ENCODE results near the gene RRBP1. TPM values are rescaled to one million over a fixed set of nuclear protein-coding genes. Genes with fewer than 3 reads are reported as not detected.
A peak's percentile ranks its signal among the peaks of the same experiment; 100 is the strongest.

Gene RRBP1
- total RNA-seq, 6 experiments from 2014 or later, result 273 to 331 (median 317) TPM

DNA sequence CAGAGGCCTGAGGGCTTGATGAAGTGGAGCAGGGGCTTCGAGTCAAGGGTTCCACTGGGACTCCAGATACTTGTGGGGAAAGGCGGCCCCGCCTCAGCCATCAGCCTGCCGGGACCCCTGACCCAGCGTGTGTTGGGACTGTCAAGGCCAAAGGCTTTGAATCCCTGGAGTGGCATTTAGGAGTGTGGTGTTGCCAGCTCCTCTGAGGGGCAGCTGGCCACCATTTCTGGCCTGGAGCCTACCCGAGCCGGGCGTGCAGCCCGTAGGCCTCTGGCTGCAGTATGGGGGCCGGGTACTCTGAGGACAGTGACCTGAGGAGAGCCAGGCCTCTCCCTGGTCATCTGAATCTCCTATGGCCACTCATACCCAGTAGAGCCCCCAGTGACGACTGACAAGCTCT is 40.0 kb downstream of the RRBP1 start:
- Mint-ChIP-seq H3K36me3 (ENCODE audit: low read depth) (peaks cover 7% of the 10 kb centered on the region), H3K27ac (no peak overlapping the region), H3K4me3 (no peak overlapping the region), H3K27me3 (ENCODE audit: insufficient read depth) (peaks cover 4% of the 10 kb centered on the region; the same call in 1 of the 2 replicates), H3K9me3 (no peaks in the 10 kb centered on the region), H3K4me1 (ENCODE audit: low read depth) (no peaks in the 10 kb centered on the region)
- TF ChIP-seq, protein P1, sequence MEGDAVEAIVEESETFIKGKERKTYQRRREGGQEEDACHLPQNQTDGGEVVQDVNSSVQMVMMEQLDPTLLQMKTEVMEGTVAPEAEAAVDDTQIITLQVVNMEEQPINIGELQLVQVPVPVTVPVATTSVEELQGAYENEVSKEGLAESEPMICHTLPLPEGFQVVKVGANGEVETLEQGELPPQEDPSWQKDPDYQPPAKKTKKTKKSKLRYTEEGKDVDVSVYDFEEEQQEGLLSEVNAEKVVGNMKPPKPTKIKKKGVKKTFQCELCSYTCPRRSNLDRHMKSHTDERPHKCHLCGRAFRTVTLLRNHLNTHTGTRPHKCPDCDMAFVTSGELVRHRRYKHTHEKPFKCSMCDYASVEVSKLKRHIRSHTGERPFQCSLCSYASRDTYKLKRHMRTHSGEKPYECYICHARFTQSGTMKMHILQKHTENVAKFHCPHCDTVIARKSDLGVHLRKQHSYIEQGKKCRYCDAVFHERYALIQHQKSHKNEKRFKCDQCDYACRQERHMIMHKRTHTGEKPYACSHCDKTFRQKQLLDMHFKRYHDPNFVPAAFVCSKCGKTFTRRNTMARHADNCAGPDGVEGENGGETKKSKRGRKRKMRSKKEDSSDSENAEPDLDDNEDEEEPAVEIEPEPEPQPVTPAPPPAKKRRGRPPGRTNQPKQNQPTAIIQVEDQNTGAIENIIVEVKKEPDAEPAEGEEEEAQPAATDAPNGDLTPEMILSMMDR (IDR thresholded peaks at IDR 0.05), result no peak
- DNase-seq, result no peak

DNA sequence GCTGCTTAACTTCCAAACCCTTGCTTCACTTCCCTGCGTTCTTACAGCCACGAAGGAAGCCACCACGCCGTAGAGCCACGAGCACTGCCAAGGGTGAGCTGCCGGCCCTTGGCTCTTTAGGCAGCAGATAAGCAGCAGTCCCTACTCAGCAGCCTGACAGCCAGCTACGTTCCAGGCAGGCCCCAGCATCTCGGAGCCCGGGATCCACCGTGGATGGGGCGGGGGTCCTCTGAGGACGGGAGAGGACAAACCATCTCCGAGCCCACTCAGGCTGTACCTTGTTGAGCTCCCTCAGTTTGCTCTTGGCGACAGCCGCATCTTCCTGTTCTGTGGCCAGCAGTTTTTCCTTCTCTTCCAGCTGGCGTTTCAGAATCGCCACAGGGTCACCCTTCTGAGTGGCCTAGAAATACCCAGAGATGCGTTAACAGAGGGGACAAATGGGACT is 40.5 kb downstream of the RRBP1 start:
- Mint-ChIP-seq H3K27ac (no peak overlapping the region), H3K4me1 (ENCODE audit: low read depth) (no peaks in the 10 kb centered on the region), H3K27me3 (ENCODE audit: insufficient read depth) (peaks cover 5% of the 10 kb centered on the region; the same call in 1 of the 2 replicates), H3K9me3 (no peaks in the 10 kb centered on the region), H3K4me3 (no peak overlapping the region), H3K36me3 (ENCODE audit: low read depth) (peaks cover 7% of the 10 kb centered on the region)
- TF ChIP-seq, protein P1 (IDR thresholded peaks at IDR 0.05), result no peak
- no peak for DNase-seq

DNA sequence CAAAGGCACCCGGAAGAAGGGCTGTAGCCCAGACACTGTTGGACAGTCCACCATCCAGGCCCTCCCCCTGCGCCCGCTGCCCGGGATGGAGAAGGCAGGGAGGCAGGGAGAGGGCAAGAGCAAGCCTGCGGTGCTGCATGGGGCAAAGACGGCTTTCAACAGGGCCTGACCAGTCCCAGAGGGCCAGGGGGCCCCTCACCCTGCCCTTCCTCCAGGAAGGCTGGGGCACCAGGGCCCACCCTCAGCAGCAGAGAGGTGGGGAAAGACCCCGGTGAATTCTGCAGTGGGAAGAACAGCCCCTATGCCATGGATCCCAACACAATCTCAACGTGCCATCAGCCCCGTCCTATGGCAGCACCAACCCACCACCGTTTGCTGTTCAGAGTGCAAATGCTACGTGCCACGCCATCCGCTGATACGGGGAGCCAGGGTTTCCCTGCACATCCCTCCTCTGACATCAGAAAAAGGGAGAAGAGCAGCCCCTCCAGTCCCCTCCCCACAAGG is 41.1 kb downstream of the RRBP1 start:
- Mint-ChIP-seq H3K27ac (no peak overlapping the region), H3K9me3 (no peaks in the 10 kb centered on the region), H3K4me1 (ENCODE audit: low read depth) (no peaks in the 10 kb centered on the region), H3K36me3 (ENCODE audit: low read depth) (peaks cover 12% of the 10 kb centered on the region), H3K27me3 (ENCODE audit: insufficient read depth) (peaks cover 6% of the 10 kb centered on the region), H3K4me3 (no peak overlapping the region)
- TF ChIP-seq, protein P1 (IDR thresholded peaks at IDR 0.05), result no peak
- no peak for DNase-seq

DNA sequence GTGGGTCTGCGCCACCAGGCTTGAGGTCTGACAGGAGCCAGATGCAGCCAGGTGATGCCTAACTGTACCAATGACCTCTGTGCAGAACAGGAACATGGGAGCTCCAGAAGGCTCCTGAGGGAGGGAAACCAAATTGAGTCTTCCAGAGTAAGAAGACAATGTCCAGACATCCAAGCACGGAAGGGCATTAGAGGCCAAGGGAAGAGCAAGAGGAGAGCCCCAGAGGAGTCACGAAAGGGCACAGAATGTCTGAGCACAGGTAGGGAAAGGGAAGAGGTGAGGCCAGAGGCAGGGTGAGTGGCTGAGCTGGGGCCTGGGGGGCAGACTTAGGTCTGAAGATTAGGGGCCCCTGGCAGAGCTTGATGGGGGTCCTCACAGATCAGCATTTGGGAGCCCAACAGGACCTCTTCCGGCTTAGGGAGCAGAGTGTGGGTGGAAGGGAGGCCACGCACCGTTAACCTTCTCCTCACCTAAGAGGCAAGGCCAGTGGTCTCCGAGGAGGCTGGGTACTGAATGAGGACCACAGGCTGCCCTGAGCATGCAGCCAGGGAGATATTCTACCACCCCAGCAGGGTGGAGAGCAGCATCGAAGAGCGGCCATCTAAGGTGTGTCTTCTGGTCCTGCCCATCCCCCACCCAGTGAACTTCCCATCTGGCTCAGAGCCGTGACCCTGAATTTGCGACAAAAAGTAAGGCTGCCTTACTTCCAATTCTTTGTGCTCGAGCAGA is 41.7 kb downstream of the RRBP1 start:
- H3K4me3 Mint-ChIP-seq, result no peak overlapping the region
- H3K27ac Mint-ChIP-seq, result no peak overlapping the region
- no peaks in the 10 kb centered on the region for H3K9me3 Mint-ChIP-seq
- H3K4me1 Mint-ChIP-seq (ENCODE audit: low read depth), result no peaks in the 10 kb centered on the region
- H3K27me3 Mint-ChIP-seq (ENCODE audit: insufficient read depth), result peaks cover 6% of the 10 kb centered on the region
- TF ChIP-seq, protein P1 (IDR thresholded peaks at IDR 0.05), result no peak
- no peak for DNase-seq
- peaks cover 17% of the 10 kb centered on the region for H3K36me3 Mint-ChIP-seq (ENCODE audit: low read depth)

DNA sequence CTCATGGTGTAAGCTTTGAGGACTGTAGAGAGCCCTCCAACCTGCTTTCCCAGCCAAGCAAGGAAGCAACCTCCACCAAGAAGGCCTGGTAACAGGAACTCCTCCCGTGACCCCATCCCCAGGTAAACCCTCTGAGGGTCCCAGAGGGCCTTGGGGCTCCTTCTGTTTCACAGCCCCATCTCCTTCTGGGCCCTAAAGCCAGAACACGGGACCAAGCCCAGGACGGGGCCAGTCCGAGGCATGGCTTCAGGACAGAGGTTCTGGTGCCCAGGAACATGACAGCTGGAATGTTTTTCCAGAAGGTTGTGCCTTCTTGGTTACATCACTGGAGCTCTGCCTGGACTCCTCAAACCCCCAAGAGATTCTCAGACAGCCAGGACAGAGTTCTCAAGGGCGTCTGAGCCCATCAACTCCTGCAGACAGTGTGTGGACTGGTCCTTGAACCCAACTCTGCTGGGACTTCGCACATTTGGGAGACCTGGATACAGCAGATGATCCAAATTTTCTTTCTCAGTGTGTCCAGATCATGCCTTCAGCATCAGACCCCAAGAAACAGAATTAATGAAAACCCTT is 43.1 kb downstream of the RRBP1 start:
- Mint-ChIP-seq H3K27ac (peak overlapping the region; percentile 36; the same call in 1 of the 2 replicates), H3K4me3 (no peak overlapping the region), H3K9me3 (no peaks in the 10 kb centered on the region), H3K36me3 (ENCODE audit: low read depth) (peaks cover 17% of the 10 kb centered on the region; the same call in 1 of the 2 replicates), H3K27me3 (ENCODE audit: insufficient read depth) (peaks cover 6% of the 10 kb centered on the region), H3K4me1 (ENCODE audit: low read depth) (no peaks in the 10 kb centered on the region)
- TF ChIP-seq, protein P1 (IDR thresholded peaks at IDR 0.05), result no peak
- no peak for DNase-seq

All from HFFc6 (cell line).